GM12872 (cell line): ENCODE results near the gene LMLN.

ENCODE experiments used
- TF ChIP-seq, protein P1 (sequence below): IDR thresholded peaks from 3 replicates; pipeline ENCODE4 v1.5.1; 2011; ENCODE audit warnings: low read depth, mild to moderate bottlenecking, low read length, moderate library complexity; ENCODE audit not compliant: insufficient read depth

LMLN gene

GRCh38 chr3:197961582-197961945, 1.5 kb downstream of the LMLN start:
- TF ChIP-seq, protein P1, sequence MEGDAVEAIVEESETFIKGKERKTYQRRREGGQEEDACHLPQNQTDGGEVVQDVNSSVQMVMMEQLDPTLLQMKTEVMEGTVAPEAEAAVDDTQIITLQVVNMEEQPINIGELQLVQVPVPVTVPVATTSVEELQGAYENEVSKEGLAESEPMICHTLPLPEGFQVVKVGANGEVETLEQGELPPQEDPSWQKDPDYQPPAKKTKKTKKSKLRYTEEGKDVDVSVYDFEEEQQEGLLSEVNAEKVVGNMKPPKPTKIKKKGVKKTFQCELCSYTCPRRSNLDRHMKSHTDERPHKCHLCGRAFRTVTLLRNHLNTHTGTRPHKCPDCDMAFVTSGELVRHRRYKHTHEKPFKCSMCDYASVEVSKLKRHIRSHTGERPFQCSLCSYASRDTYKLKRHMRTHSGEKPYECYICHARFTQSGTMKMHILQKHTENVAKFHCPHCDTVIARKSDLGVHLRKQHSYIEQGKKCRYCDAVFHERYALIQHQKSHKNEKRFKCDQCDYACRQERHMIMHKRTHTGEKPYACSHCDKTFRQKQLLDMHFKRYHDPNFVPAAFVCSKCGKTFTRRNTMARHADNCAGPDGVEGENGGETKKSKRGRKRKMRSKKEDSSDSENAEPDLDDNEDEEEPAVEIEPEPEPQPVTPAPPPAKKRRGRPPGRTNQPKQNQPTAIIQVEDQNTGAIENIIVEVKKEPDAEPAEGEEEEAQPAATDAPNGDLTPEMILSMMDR, result no peak

DNA sequence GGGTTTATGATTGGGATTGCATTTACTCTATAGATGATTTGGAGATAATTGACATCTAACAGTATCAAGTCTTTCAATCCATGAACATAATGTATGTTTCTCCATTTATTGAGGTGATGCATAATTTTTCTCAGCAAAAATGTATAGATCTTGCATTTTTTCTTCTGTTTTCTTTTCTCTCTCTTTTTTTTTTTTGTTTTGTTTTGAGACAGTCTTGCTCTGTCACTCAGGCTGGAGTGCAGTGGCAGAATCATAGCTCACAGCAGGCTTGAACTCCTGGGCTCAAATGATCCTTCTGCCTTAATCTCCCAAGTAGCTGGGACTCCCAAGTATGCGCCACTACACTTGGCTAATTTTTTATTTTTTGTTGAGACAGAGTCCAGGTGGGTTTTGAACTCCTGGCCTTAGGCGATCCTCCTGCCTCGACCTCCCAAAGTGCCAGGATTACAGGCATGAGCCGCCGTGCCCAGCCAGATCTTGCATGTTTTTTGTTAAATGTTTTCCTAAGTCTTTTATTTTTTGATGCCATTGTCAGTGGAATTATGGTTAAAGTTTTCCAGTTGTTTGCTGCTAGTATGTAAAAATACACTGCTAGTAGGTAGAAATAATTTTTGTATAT, 3.1 kb downstream of the LMLN start:
- TF ChIP-seq, protein P1, result no peak

DNA sequence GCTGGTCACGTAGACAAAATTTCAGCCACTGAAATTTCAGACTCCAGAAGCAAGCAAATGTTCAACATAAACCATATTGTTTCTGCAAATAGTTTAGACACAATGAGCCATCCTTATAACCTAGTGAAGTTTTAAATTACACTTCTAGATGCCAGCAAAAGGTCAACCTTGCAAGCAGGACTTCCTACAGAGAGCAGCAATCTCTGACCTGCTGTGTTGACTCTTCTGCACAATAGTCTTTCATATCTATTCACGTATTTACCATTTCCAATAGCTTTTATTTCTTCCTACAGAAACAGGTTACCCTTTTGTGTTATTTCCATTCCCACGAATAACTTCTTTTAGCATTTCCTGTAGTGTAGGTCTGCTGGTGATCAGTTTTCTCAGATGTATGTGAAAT, 10.6 kb downstream of the LMLN start:
- TF ChIP-seq, protein P1, result no peak

- TF ChIP-seq, protein P1, result no peak
Measured at GRCh38 chr3:197974016-197974415, 14.0 kb downstream of the LMLN start.

DNA sequence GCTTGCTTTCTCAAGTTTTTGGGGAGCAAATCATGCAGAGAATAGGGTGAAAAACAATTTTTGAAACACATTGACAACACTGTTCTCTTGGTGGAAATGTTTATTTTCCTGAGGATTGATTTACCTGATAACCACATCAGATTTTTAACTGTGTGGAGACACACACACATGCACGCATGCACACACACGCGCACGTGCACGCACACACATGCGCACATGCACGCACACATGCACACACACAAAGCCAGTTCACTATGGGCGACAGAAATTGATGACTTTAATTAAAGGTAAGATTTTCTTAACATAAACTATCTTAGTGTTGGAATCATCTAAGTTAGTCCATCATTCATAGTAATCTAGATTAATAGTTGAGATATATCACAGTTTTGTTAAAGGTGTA, 15.3 kb downstream of the LMLN start:
- TF ChIP-seq, protein P1, result no peak

- TF ChIP-seq, protein P1, result no peak
Measured at GRCh38 chr3:197983076-197983475, 23.1 kb downstream of the LMLN start.

- TF ChIP-seq, protein P1, result no peak
Measured at GRCh38 chr3:197989651-197990050, 29.6 kb downstream of the LMLN start.
